Progenitor cell of endocrine pancreas (in vitro differentiated cells): ENCODE results near the gene ZMIZ2. TPM values are rescaled to one million over a fixed set of nuclear protein-coding genes. Genes with fewer than 3 reads are reported as not detected.

Experiments
- DNase-seq: peaks from one replicate; pipeline ENCODE4 v3.0.0; 2021; ENCODE audit warnings: low spot score; ENCODE audit not compliant: unreplicated experiment
- H3K27ac Mint-ChIP-seq: 2 replicates; pipeline ENCODE4 v1.8.0; 2021; ENCODE audit warnings: mild to moderate bottlenecking, moderate library complexity, mixed read lengths
- H3K27me3 Mint-ChIP-seq: 2 replicates; pipeline ENCODE4 v1.8.0; 2021; ENCODE audit warnings: mixed read lengths
- H3K36me3 Mint-ChIP-seq: 2 replicates; pipeline ENCODE4 v1.8.0; 2022; ENCODE audit warnings: mixed read lengths; ENCODE audit not compliant: insufficient read depth
- H3K4me1 Mint-ChIP-seq: 2 replicates; pipeline ENCODE4 v1.8.0; 2021; ENCODE audit warnings: low read depth, mixed read lengths
- H3K4me3 Mint-ChIP-seq: 2 replicates; pipeline ENCODE4 v1.8.0; 2021; ENCODE audit warnings: low read depth, mild to moderate bottlenecking, moderate library complexity, mixed read lengths
- H3K9me3 Mint-ChIP-seq: 2 replicates; pipeline ENCODE4 v1.8.0; 2021; ENCODE audit warnings: low read depth, mixed read lengths
- total RNA-seq: library from RNA; stranded (reverse); gene quantifications from 2 replicates; pipeline ENCODE4 v1.2.1, GENCODE V29; 2021
- TF ChIP-seq, protein P1 (sequence below): fragments of 200-600 bp; sonication (generic); IDR thresholded peaks from one replicate; pipeline ENCODE4 v1.5.0; 2021; ENCODE audit warnings: antibody characterized with exemption, mild to moderate bottlenecking; ENCODE audit not compliant: unreplicated experiment

The ZMIZ2 gene
- total RNA-seq, 1 donor from 2014 or later = 222 TPM

DNA sequence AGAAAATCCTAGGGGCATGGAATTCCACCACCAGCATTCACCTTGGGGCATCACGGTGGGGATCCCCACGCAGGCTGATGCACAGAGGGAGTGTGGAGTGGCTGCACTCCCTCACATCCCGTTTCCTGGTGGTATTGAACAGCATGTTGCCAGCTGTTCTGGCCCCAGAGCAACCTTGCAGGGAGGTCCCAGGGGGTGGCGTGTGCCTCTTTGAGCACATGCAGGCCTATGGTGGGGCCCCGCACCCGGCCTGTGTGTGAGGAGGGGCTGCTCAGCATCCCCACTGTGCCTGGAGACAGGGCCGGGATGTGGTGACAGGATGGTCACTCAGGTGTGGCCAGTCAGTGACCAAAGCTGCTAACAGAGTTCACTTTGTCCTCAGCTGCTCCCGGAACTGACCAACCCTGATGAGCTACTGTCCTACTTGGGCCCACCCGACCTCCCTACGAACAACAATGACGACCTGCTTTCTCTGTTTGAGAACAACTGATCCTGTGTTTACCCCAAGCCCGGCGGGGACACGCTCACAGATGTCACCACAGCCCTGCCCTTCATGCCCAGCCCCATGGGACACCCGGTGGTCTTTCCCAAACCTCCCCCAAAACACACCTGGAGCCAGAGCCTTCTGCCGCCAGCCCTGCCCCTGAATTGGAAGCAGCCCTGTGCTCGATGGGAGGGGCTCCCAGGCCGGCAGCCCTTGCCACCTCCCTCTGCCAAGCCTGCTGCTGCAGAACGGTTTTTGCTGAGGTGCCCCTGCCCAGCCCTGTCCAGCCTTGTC lies 18.7 kb downstream of the ZMIZ2 start:
- H3K4me1 Mint-ChIP-seq = peaks cover 10% of the 10 kb centered on the region
- H3K27me3 Mint-ChIP-seq = no peaks in the 10 kb centered on the region
- no peak overlapping the region for H3K4me3 Mint-ChIP-seq
- TF ChIP-seq, protein P1, sequence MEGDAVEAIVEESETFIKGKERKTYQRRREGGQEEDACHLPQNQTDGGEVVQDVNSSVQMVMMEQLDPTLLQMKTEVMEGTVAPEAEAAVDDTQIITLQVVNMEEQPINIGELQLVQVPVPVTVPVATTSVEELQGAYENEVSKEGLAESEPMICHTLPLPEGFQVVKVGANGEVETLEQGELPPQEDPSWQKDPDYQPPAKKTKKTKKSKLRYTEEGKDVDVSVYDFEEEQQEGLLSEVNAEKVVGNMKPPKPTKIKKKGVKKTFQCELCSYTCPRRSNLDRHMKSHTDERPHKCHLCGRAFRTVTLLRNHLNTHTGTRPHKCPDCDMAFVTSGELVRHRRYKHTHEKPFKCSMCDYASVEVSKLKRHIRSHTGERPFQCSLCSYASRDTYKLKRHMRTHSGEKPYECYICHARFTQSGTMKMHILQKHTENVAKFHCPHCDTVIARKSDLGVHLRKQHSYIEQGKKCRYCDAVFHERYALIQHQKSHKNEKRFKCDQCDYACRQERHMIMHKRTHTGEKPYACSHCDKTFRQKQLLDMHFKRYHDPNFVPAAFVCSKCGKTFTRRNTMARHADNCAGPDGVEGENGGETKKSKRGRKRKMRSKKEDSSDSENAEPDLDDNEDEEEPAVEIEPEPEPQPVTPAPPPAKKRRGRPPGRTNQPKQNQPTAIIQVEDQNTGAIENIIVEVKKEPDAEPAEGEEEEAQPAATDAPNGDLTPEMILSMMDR = no peak
- no peak for DNase-seq
- H3K9me3 Mint-ChIP-seq = no peaks in the 10 kb centered on the region
- peaks cover 23% of the 10 kb centered on the region for H3K36me3 Mint-ChIP-seq
- H3K27ac Mint-ChIP-seq = peak overlapping the region; percentile 84

DNA sequence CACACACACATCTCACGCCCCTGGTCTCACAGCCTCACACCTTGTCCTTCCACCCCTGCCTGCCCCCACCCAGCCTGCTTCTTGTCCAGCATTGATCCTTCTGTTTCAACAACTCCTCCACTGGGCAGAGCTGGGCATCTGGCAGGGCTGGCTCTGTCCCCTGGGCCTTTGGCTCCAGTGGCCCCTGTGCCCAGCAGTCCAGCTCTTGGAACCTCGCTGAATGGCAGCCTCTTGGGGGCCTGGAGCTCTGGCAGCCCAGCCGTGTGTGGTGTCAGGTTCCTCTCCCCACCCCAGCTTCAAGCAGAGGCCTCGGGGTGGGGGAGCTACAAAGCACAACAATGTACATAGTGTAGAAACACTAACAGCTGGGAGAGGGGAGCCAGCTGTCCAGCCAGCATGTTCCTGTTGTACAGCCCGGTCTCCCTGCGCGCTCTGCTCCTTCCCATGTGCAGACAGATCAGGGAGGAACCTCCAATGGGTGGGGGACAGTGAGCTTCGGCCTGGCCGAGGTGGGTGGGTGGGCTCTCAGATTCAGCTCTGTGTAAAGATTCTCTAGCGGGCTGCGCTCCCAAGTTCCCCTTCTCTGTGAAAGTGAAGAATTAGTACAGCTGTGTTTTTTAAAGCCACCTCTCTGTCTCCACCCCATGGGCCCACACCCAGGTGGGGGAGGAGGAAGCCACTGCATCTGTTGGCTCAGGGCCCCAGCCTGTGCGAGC lies 19.4 kb downstream of the ZMIZ2 start:
- TF ChIP-seq, protein P1 = no peak
- Mint-ChIP-seq H3K4me1 (peaks cover 10% of the 10 kb centered on the region), H3K27me3 (no peaks in the 10 kb centered on the region), H3K9me3 (no peaks in the 10 kb centered on the region), H3K36me3 (peaks cover 18% of the 10 kb centered on the region), H3K4me3 (no peak overlapping the region), H3K27ac (peak overlapping the region; percentile 78)
- DNase-seq = no peak

DNA sequence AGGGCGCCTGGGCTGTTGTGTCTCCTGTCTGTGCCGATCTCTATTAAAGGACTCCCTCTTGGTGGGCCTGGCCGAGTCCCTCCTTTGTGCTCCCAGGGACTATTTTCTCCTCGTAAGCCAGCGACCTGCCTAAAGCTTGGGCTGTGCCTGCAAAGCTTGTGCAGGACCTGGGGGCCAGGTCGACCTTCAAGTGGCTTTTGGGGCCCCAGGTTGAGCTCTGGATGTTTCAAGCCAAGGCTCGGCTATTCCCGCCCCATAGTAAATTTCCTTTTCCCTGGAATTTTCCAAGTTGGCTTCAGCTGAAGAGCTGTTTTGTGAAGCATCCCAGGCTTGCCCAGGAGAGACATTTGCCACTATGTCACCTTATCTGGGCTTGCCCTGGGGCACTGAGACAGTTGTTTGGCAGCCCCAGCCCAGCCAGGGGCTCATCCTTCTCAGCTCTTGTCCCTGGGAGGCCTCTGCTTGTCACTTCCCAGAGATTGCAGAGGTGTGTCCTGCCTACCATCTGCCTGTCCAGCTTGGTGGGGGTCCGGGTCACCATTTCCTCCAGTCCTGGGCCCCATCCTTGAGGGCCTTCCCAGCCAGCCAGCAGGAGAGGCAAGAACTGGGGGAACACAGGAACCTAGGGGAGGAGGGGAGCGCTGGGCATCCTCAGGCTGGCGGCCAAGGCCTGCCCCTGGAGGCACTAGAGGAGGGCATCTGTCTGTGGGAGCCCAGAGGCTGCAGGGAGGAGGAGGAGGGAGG lies 20.2 kb downstream of the ZMIZ2 start:
- no peak for DNase-seq
- no peaks in the 10 kb centered on the region for H3K9me3 Mint-ChIP-seq
- H3K4me3 Mint-ChIP-seq = no peak overlapping the region
- H3K4me1 Mint-ChIP-seq = peaks cover 10% of the 10 kb centered on the region
- peaks cover 15% of the 10 kb centered on the region for H3K36me3 Mint-ChIP-seq
- H3K27me3 Mint-ChIP-seq = no peaks in the 10 kb centered on the region
- H3K27ac Mint-ChIP-seq = peak overlapping the region; percentile 56
- TF ChIP-seq, protein P1 = no peak

DNA sequence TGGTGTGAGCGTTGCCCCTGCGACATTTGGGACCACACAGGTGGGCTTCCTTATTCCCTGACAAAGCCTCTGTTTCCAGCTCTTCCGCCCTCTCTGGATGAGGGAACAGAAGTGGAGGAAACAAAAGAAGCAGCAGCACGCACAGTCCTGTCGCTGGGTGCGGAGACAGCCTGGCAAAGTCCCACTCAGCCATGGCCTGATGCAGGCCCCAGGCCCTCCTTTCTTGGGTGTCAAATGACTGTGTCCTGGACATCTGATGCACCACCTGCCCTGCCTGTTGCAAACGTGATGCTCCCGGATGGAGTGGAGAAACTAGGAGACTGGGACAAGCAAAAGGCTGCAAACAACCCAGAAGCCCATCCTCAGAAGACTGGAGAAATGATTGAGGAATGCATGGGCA lies 20.7 kb downstream of the ZMIZ2 start:
- Mint-ChIP-seq H3K4me1 (peaks cover 10% of the 10 kb centered on the region), H3K9me3 (no peaks in the 10 kb centered on the region), H3K4me3 (no peak overlapping the region), H3K27me3 (no peaks in the 10 kb centered on the region), H3K36me3 (peaks cover 13% of the 10 kb centered on the region), H3K27ac (no peak overlapping the region)
- TF ChIP-seq, protein P1 = no peak
- DNase-seq = no peak

DNA sequence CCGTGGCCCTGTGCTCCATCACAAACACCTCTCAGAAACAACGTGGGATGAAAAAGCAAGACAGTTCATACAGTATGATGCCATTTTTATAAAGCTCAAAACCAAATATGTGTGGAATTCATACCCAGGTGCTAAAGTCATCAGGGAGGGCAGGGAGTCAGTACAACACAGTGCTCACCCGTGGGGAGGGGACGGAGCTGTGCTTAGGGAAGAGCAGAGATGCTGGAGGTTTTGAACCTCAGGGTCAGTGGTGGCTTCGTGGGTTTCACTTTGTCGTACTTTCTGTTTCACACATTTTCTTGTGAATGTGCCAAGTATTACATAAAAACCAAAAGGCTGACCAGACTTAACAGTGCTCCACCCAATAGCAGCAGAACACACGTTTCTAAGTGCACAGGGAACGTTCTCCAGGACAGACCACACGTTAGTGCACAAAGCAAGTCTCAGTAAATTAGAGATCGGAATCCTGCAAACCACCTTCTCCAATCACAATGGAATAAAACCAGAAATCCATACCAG lies 21.2 kb downstream of the ZMIZ2 start:
- Mint-ChIP-seq H3K4me3 (no peak overlapping the region), H3K36me3 (peaks cover 12% of the 10 kb centered on the region), H3K9me3 (no peaks in the 10 kb centered on the region), H3K4me1 (peaks cover 10% of the 10 kb centered on the region), H3K27ac (peak overlapping the region; percentile 38), H3K27me3 (no peaks in the 10 kb centered on the region)
- DNase-seq = no peak
- TF ChIP-seq, protein P1 = no peak
